K562 (cell line): Measurements from ENCODE around the gene COL9A2. TPM values are rescaled to one million over a fixed set of nuclear protein-coding genes. Genes with fewer than 3 reads are reported as not detected.

Source experiments
- ATAC-seq: fragments of 200-7000 bp; cut with Tn5 transposase; 3 replicates; pipeline ENCODE4 v1.9.1; 2020; ENCODE audit warnings: moderate library complexity
- BruUV-seq: library from RNA; stranded (reverse); fragments of 400-500 nt; replicated peaks from 2 replicates; lab custom pipeline; 2021; lab: Mats Ljungman, UMichigan
- CTCF ChIA-PET: fragments of 300-600 bp; formaldehyde crosslinking; extraction: SDS; loops from one replicate; lab custom pipeline; 2021; ENCODE audit warnings: low intra/inter-chr PET ratio; lab: Yijun Ruan, JAX
- POLR2A ChIA-PET: fragments of 300-600, 350-650 bp; sonication (Branson Sonifier 250); formaldehyde crosslinking; extraction: SDS; loops from one replicate; lab custom pipeline; 2021; ENCODE audit warnings: antibody characterized with exemption, inconsistent platforms; lab: Yijun Ruan, JAX
- DNase-seq, 4 experiments: peaks; one replicate each; pipeline versions ENCODE4 v3.0.0 to v3.0.0-alpha.2; 2011 to 2018; ENCODE audit warnings: low spot score in 3 of 4, mixed read lengths in 3 of 4; ENCODE audit errors: extremely low read depth in 1 of 4
- FAIRE-seq: peaks from 2 replicates; lab custom pipeline; 2011; peaks lifted over from hg19 to GRCh38; lab: Jason Lieb, UNC
- H2AFZ ChIP-seq: 2 replicates; pipeline ENCODE4 v1.6.0; 2011; ENCODE audit warnings: low read depth, low read length, control low read depth, inconsistent platforms
- H3K27ac ChIP-seq: fragments of 200-600 bp; 3 replicates; pipeline ENCODE4 v1.8.0; 2011; ENCODE audit warnings: low read depth, mild to moderate bottlenecking, control low read depth, inconsistent platforms, low read length, moderate library complexity, mixed read lengths; ENCODE audit errors: extremely low read depth
- H3K27me3 ChIP-seq, 2 experiments: fragments of 300-600 bp in 1 of 2; 2 replicates in 1 of 2; 3 replicates in 1 of 2; pipeline versions ENCODE4 v1.6.0 to v1.8.0; 2011; ENCODE audit warnings: inconsistent platforms in 2 of 2, low read length in 2 of 2, mild to moderate bottlenecking in 1 of 2, mixed read lengths in 1 of 2, moderate library complexity in 1 of 2; ENCODE audit not compliant: control insufficient read depth in 2 of 2, insufficient read depth in 2 of 2
- H3K36me3 ChIP-seq: fragments of 300-600 bp; 3 replicates; pipeline ENCODE4 v1.8.0; 2011; ENCODE audit warnings: mild to moderate bottlenecking, low read length, inconsistent platforms; ENCODE audit not compliant: control insufficient read depth, insufficient read depth
- H3K4me1 ChIP-seq, 2 experiments: fragments of 200-600 bp in 1 of 2; replicated peaks in 1 of 2; 2 replicates in 1 of 2; 3 replicates in 1 of 2; pipeline versions ENCODE4 v1.5.1 to v1.8.0; 2011; ENCODE audit warnings: inconsistent platforms in 2 of 2, low read length in 2 of 2, mild to moderate bottlenecking in 1 of 2, mixed read lengths in 1 of 2, moderate library complexity in 1 of 2; ENCODE audit not compliant: control insufficient read depth in 2 of 2, insufficient read depth in 2 of 2
- H3K4me2 ChIP-seq: 2 replicates; pipeline ENCODE4 v1.6.1; 2011; ENCODE audit warnings: low read length, control low read depth, inconsistent platforms, mixed read lengths; ENCODE audit not compliant: insufficient read depth
- H3K4me3 ChIP-seq: fragments of 200-600 bp; sonication (generic), shearing (Covaris generic); 2 replicates; pipeline ENCODE4 v1.5.1; 2016; ENCODE audit warnings: control low read depth, inconsistent platforms
- H3K79me2 ChIP-seq: fragments of 200-600 bp; 3 replicates; pipeline ENCODE4 v1.8.0; 2011; ENCODE audit warnings: low read length, inconsistent platforms; ENCODE audit not compliant: control insufficient read depth, insufficient read depth
- H3K9ac ChIP-seq, 2 experiments: 2 replicates each; pipeline versions ENCODE4 v1.6.0 to v1.6.1; 2011; ENCODE audit warnings: low read depth in 2 of 2, low read length in 2 of 2, control low read depth in 1 of 2, inconsistent platforms in 1 of 2, mild to moderate bottlenecking in 1 of 2, mixed read lengths in 1 of 2; ENCODE audit not compliant: insufficient read depth in 1 of 2
- H3K9me1 ChIP-seq: one replicate; pipeline ENCODE4 v1.6.0; 2011; ENCODE audit warnings: inconsistent platforms, mild to moderate bottlenecking, low read length, moderate library complexity; ENCODE audit not compliant: control insufficient read depth, insufficient read depth
- H3K9me3 ChIP-seq: replicated peaks from 2 replicates; pipeline ENCODE4 v1.5.1; 2011; ENCODE audit warnings: low read depth, low read length, inconsistent platforms; ENCODE audit not compliant: control insufficient read depth, insufficient read depth
- H4K20me1 ChIP-seq: replicated peaks from 2 replicates; pipeline ENCODE4 v1.6.1; 2011; ENCODE audit warnings: low read length, inconsistent platforms, mixed read lengths; ENCODE audit not compliant: control insufficient read depth, insufficient read depth
- KDM4B ChIP-seq, 2 experiments: fragments of 450-650 bp in 1 of 2; sonication (generic) in 1 of 2; IDR thresholded peaks; 2 replicates each; pipeline ENCODE4 v1.6.1; 2016 to 2017; ENCODE audit warnings: borderline replicate concordance in 2 of 2, antibody characterized with exemption in 1 of 2, low read depth in 1 of 2, mild to moderate bottlenecking in 1 of 2
- NKRF ChIP-seq: fragments of 450-650 bp; IDR thresholded peaks from 2 replicates; pipeline ENCODE4 v1.6.1; 2016; ENCODE audit warnings: borderline replicate concordance
- RBBP5 ChIP-seq: fragments of 200-600 bp; sonication (generic); IDR thresholded peaks from 2 replicates; pipeline ENCODE4 v1.6.1; 2012; ENCODE audit warnings: borderline replicate concordance, mild to moderate bottlenecking, low read length, control low read depth, inconsistent platforms; ENCODE audit not compliant: insufficient read depth, poor library complexity, severe bottlenecking
- RUNX1 ChIP-seq: sonication (generic); IDR thresholded peaks from 2 replicates; pipeline ENCODE4 v1.6.1; 2016; ENCODE audit warnings: antibody characterized with exemption, low read depth
- SAFB2 ChIP-seq: fragments of 200-400 bp; formaldehyde crosslinking; IDR thresholded peaks from 2 replicates; pipeline ENCODE4 v1.6.1; 2018; ENCODE audit warnings: borderline replicate concordance, low read length, low read depth, moderate library complexity; ENCODE audit not compliant: severe bottlenecking
- SP1 ChIP-seq: sonication (generic); formaldehyde crosslinking; IDR thresholded peaks from 2 replicates; pipeline ENCODE4 v1.8.1; 2022; ENCODE audit warnings: mild to moderate bottlenecking, missing genetic modification reagents
- in situ Hi-C: fragments of 300-500 bp; cut with MboI; formaldehyde crosslinking; loops from 4 replicates; pipeline ENCODE4 v1.15.0; 2018; ENCODE audit warnings: inconsistent platforms, mixed read lengths
- intact Hi-C: fragments of 100-400 bp; cut with micrococcal nuclease; formaldehyde crosslinking; loops from 2 replicates; pipeline ENCODE4 v1.14.2; 2022
- polyA plus RNA-seq, 8 experiments: library from polyadenylated mRNA; depleted of rRNA in 4 of 8; stranded (reverse) in 5 of 8; unstranded in 3 of 8; fragments of >200 nt; fragmentation: Nextera tagmentation in 2 of 8; fragmentation: Illumina TruSeq in 1 of 8; extraction: Ambion mirVana in 2 of 8; extraction: Trizol in 1 of 8; gene quantifications; 2 replicates each; pipeline versions ENCODE4 v1.2.1 to v1.2.3, GENCODE V29; 2011 to 2014; ENCODE audit warnings: inconsistent platforms in 1 of 8, missing spikeins in 1 of 8
- total RNA-seq, 7 experiments: library from RNA; depleted of rRNA in 6 of 7; stranded (reverse); fragments of >200 nt in 6 of 7; fragmentation: Illumina TruSeq in 2 of 7; extraction: Trizol in 2 of 7; gene quantifications; 2 replicates each; pipeline versions ENCODE4 v1.2.1 to v1.2.3, GENCODE V29; 2011 to 2021; ENCODE audit warnings: low replicate concordance in 1 of 7

Gene COL9A2
- total and polyA plus RNA-seq, 9 of the 15 experiments (the other 6 are each of a cell fraction or from before 2014, with no cell fraction given): 0.03 to 2.2 (median 0.31) TPM

GRCh38 chr1:40360631-40361030 lies 43.5 kb upstream of the COL9A2 start:
- H3K4me1 ChIP-seq: no peaks in the 10 kb centered on the region
- no peak for TF ChIP-seq SAFB2
- TF ChIP-seq RBBP5: no peak
- no peak for TF ChIP-seq NKRF
- TF ChIP-seq KDM4B (IDR thresholded peaks at IDR 0.05; ENCODE audit: borderline replicate concordance in 2 of 2, low read depth in 1 of 2): no peak
- no peak for TF ChIP-seq SP1
- no peak for TF ChIP-seq RUNX1
- TF ChIP-seq, all 486 proteins: peak for 0
- no peaks in the 10 kb centered on the region for H3K79me2 ChIP-seq
- ChIA-PET CTCF (no interaction called here), POLR2A (interaction anchor here (0.6 to 1.2 kb wide), 3 partner anchors 8 to 30 kb away, joined by 3 to 4 read pairs (median 3); no protein-coding TSS in a partner anchor)
- DNase-seq (no peak), ATAC-seq (no peak; the same call in 2 of the 3 replicates), FAIRE-seq (no peak)
- H2AFZ ChIP-seq: no peak overlapping the region
- H3K27me3 ChIP-seq: no peaks in the 10 kb centered on the region
- no peak overlapping the region for H3K4me2 ChIP-seq
- no peaks in the 10 kb centered on the region for H4K20me1 ChIP-seq
- H3K9me3 ChIP-seq: no peaks in the 10 kb centered on the region
- in situ Hi-C loops: no loop called here
- intact Hi-C loops: no loop called here
- H3K36me3 ChIP-seq: no peaks in the 10 kb centered on the region
- H3K4me3 ChIP-seq: no peak overlapping the region
- H3K9ac ChIP-seq: no peak overlapping the region
- no peaks in the 10 kb centered on the region for H3K9me1 ChIP-seq
- no peak overlapping the region for H3K27ac ChIP-seq
- BruUV-seq: no TSS peak
